HepG2 (cell line): ENCODE results near the gene B4GALT1. TPM values are rescaled to one million over a fixed set of nuclear protein-coding genes. Genes with fewer than 3 reads are reported as not detected.

Experiments
- ATAC-seq: fragments of 200-7000 bp; cut with Tn5 transposase; 3 replicates; pipeline ENCODE4 v1.9.1; 2020; ENCODE audit warnings: mild to moderate bottlenecking, moderate library complexity
- BruUV-seq: library from RNA; stranded (reverse); fragments of 400-500 nt; replicated peaks from 2 replicates; lab custom pipeline; 2021; lab: Mats Ljungman, UMichigan
- CTCF ChIA-PET: fragments of 300-600 bp; formaldehyde crosslinking; extraction: SDS; loops from one replicate; lab custom pipeline; 2021; ENCODE audit warnings: low total read pairs, inconsistent platforms, low intra/inter-chr PET ratio; lab: Yijun Ruan, JAX
- POLR2A ChIA-PET: fragments of 350-600 bp; sonication (Branson Sonifier 250); formaldehyde crosslinking; loops from one replicate; lab custom pipeline; 2020; ENCODE audit warnings: antibody characterized with exemption, inconsistent platforms; lab: Yijun Ruan, JAX
- DNase-seq: peaks from one replicate; pipeline ENCODE4 v3.0.0-alpha.2; 2015; ENCODE audit warnings: low spot score
- FAIRE-seq: peaks from 3 replicates; lab custom pipeline; 2011; peaks lifted over from hg19 to GRCh38; lab: Jason Lieb, UNC
- H2AFZ ChIP-seq: one replicate; pipeline ENCODE4 v1.6.1; 2011; ENCODE audit warnings: low read length, inconsistent platforms
- H3K27ac ChIP-seq: fragments of 300-600 bp; 3 replicates; pipeline ENCODE4 v1.8.0; 2011; ENCODE audit warnings: mixed run types, mild to moderate bottlenecking, mixed read lengths, low read length, inconsistent platforms; ENCODE audit not compliant: insufficient read depth; ENCODE audit errors: extremely low read length
- H3K27me3 ChIP-seq, 2 experiments: fragments of 200-600 bp in 1 of 2; 2 replicates in 1 of 2; 3 replicates in 1 of 2; pipeline versions ENCODE4 v1.6.0 to v1.8.0; 2011; ENCODE audit warnings: low read length in 2 of 2, mild to moderate bottlenecking in 2 of 2, moderate library complexity in 2 of 2, inconsistent platforms in 1 of 2; ENCODE audit not compliant: insufficient read depth in 2 of 2, control insufficient read depth in 1 of 2
- H3K36me3 ChIP-seq, 2 experiments: fragments of 200-600 bp in 1 of 2; replicated peaks in 1 of 2; 2 replicates in 1 of 2; 3 replicates in 1 of 2; pipeline versions ENCODE4 v1.5.1 to v1.8.0; 2011; ENCODE audit warnings: low read length in 2 of 2, inconsistent platforms in 1 of 2; ENCODE audit not compliant: insufficient read depth in 2 of 2, control insufficient read depth in 1 of 2
- H3K4me1 ChIP-seq: 2 replicates; pipeline ENCODE4 v1.5.1; 2012; ENCODE audit warnings: low read length, inconsistent platforms; ENCODE audit not compliant: insufficient read depth
- H3K4me2 ChIP-seq: 2 replicates; pipeline ENCODE4 v1.6.0; 2011; ENCODE audit warnings: low read depth, low read length, inconsistent platforms
- H3K4me3 ChIP-seq, 3 experiments: fragments of 200-600 bp in 1 of 3; sonication (generic), shearing (Covaris generic) in 1 of 3; replicated peaks in 1 of 3; 2 replicates each; pipeline ENCODE4 v1.5.1; 2011 to 2016; ENCODE audit warnings: low read length in 3 of 3, inconsistent platforms in 2 of 3, low read depth in 2 of 3, mild to moderate bottlenecking in 2 of 3, control low read depth in 1 of 3, mixed read lengths in 1 of 3; ENCODE audit not compliant: insufficient read depth in 1 of 3
- H3K79me2 ChIP-seq: one replicate; pipeline ENCODE4 v1.6.1; 2011; ENCODE audit warnings: low read length, inconsistent platforms; ENCODE audit not compliant: insufficient read depth
- H3K9ac ChIP-seq: 2 replicates; pipeline ENCODE4 v1.6.0; 2011; ENCODE audit warnings: mild to moderate bottlenecking, low read depth, low read length, inconsistent platforms; ENCODE audit not compliant: insufficient read depth
- H3K9me3 ChIP-seq: 2 replicates; pipeline ENCODE4 v1.5.1; 2012; ENCODE audit warnings: mild to moderate bottlenecking, low read length
- H4K20me1 ChIP-seq: 2 replicates; pipeline ENCODE4 v1.6.0; 2011; ENCODE audit warnings: inconsistent platforms, mild to moderate bottlenecking, low read length, moderate library complexity; ENCODE audit not compliant: insufficient read depth
- AHR ChIP-seq: IDR thresholded peaks from 2 replicates; pipeline ENCODE4 v1.6.1; 2018; ENCODE audit warnings: missing genetic modification reagents, missing compliant biosample characterization
- ATF1 ChIP-seq: IDR thresholded peaks from 2 replicates; pipeline ENCODE4 v1.6.1; 2016; ENCODE audit warnings: mild to moderate bottlenecking, control low read depth
- DR1 ChIP-seq: sonication (generic); formaldehyde crosslinking; IDR thresholded peaks from 2 replicates; pipeline ENCODE4 v1.8.0; 2021; ENCODE audit warnings: mild to moderate bottlenecking, missing genetic modification reagents, inconsistent platforms
- NFRKB ChIP-seq: fragments of 450-650 bp; IDR thresholded peaks from 2 replicates; pipeline ENCODE4 v1.6.1; 2017
- SNAPC2 ChIP-seq: sonication (generic); formaldehyde crosslinking; IDR thresholded peaks from 2 replicates; pipeline ENCODE4 v1.8.1; 2022; ENCODE audit warnings: mild to moderate bottlenecking, missing genetic modification reagents
- ZMYM2 ChIP-seq: sonication (generic); formaldehyde crosslinking; IDR thresholded peaks from 2 replicates; pipeline ENCODE4 v1.8.0; 2022; ENCODE audit warnings: mild to moderate bottlenecking, missing genetic modification reagents
- ZNF274 ChIP-seq: sonication (generic); formaldehyde crosslinking; IDR thresholded peaks from 2 replicates; pipeline ENCODE4 v1.5.1; 2020; ENCODE audit warnings: mild to moderate bottlenecking, missing genetic modification reagents
- ZNF383 ChIP-seq: sonication (generic); formaldehyde crosslinking; IDR thresholded peaks from 2 replicates; pipeline ENCODE4 v1.4.0; 2020; ENCODE audit warnings: missing genetic modification reagents, mild to moderate bottlenecking, borderline replicate concordance
- ZSCAN12 ChIP-seq: sonication (generic); formaldehyde crosslinking; IDR thresholded peaks from 2 replicates; pipeline ENCODE4 v1.9.0; 2021; ENCODE audit warnings: mild to moderate bottlenecking, missing genetic modification reagents
- WGBS: methylation state at CpG from one replicate; pipeline ENCODE4 v1.1.6; 2017; ENCODE audit warnings: low lambda C conversion rate; 5-methylcytosine and 5-hydroxymethylcytosine counted together
- in situ Hi-C: cut with HindIII; loops from 2 replicates; pipeline ENCODE4 v1.10.0; 2017; ENCODE audit warnings: low pct_unique_long_range_greater_than_20kb; ENCODE audit not compliant: extremely low pct_ligation_motif_present
- intact Hi-C: fragments of 100-400 bp; cut with micrococcal nuclease; formaldehyde crosslinking; loops from one replicate; pipeline ENCODE4 v1.10.0; 2022; ENCODE audit not compliant: unreplicated experiment
- polyA plus RNA-seq, 8 experiments: library from polyadenylated mRNA; depleted of rRNA in 3 of 8; stranded (reverse) in 7 of 8; unstranded in 1 of 8; fragments of >200 nt; fragmentation: Illumina TruSeq in 4 of 8; extraction: Trizol in 4 of 8; gene quantifications; 2 replicates each; pipeline versions ENCODE4 v1.2.1 to v1.2.3, GENCODE V29; 2011 to 2016; ENCODE audit warnings: low read depth in 4 of 8, missing spikeins in 1 of 8, mixed read lengths in 1 of 8; ENCODE audit not compliant: insufficient read depth in 1 of 8
- total RNA-seq, 5 experiments: library from RNA; depleted of rRNA; stranded (reverse); fragments of >200 nt; fragmentation: Illumina TruSeq; extraction: Trizol; gene quantifications; 2 replicates each; pipeline ENCODE4 v1.2.3, GENCODE V29; 2016; ENCODE audit warnings: low read depth in 1 of 5
- TF ChIP-seq, protein P1 (sequence below): sonication (generic); formaldehyde crosslinking; IDR thresholded peaks from 2 replicates; pipeline ENCODE4 v1.4.0; 2020; ENCODE audit warnings: missing genetic modification reagents, borderline replicate concordance

Gene B4GALT1
- total and polyA plus RNA-seq, 2 of the 13 experiments (the other 11 are each of a cell fraction or from before 2014, with no cell fraction given) = 15.7 to 33.5 TPM

DNA sequence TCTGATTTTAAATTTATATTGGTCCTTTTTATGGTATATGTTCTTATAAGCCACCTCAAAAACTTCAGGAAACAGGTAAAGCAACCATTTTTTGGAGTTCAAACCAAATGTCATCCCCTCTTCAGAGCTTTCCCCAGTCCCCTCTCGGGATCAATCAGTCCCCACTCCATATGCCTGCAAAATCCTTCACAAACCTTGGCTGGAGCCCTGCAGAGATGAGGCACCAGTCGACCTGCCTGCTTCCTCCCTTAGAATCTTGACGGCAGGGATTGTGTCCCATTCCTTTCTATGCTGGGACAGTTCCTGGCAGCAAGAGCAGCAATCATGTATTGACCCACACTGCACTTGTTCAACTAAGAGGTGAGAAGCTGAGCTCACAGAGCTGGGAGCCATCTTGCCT lies 22.6 kb downstream of the B4GALT1 start:
- no TSS peak for BruUV-seq
- POLR2A ChIA-PET = no interaction called here
- in situ Hi-C loops (no loop called here), intact Hi-C loops (no loop called here)
- H2AFZ ChIP-seq = no peak overlapping the region
- 0 out of 5 replicates have a peak, but pooled peaks cover 0 to 2% of the 10 kb centered on the region in 2 experiments for H3K36me3 ChIP-seq
- H3K79me2 ChIP-seq = peaks cover 75% of the 10 kb centered on the region
- H3K27me3 ChIP-seq = no peaks in the 10 kb centered on the region
- H3K4me2 ChIP-seq = no peak overlapping the region
- H4K20me1 ChIP-seq = peaks cover 25% of the 10 kb centered on the region
- H3K27ac ChIP-seq = no peak overlapping the region
- no peak for ATAC-seq
- H3K4me3 ChIP-seq = no peak overlapping the region
- DNase-seq = no peak
- whole genome bisulfite sequencing = 89% methylated on average over 3 of the region's 3 CpGs
- CTCF ChIA-PET = no interaction called here
- peaks cover 49% of the 10 kb centered on the region for H3K4me1 ChIP-seq
- no peak for FAIRE-seq
- H3K9ac ChIP-seq = no peak overlapping the region
- TF ChIP-seq DR1 = no peak
- TF ChIP-seq AHR (CRISPR knock-in tag) = no peak
- no peak for TF ChIP-seq ZNF383 (CRISPR knock-in tag)
- TF ChIP-seq NFRKB = no peak
- no peak for TF ChIP-seq ZNF274
- TF ChIP-seq, protein P1, sequence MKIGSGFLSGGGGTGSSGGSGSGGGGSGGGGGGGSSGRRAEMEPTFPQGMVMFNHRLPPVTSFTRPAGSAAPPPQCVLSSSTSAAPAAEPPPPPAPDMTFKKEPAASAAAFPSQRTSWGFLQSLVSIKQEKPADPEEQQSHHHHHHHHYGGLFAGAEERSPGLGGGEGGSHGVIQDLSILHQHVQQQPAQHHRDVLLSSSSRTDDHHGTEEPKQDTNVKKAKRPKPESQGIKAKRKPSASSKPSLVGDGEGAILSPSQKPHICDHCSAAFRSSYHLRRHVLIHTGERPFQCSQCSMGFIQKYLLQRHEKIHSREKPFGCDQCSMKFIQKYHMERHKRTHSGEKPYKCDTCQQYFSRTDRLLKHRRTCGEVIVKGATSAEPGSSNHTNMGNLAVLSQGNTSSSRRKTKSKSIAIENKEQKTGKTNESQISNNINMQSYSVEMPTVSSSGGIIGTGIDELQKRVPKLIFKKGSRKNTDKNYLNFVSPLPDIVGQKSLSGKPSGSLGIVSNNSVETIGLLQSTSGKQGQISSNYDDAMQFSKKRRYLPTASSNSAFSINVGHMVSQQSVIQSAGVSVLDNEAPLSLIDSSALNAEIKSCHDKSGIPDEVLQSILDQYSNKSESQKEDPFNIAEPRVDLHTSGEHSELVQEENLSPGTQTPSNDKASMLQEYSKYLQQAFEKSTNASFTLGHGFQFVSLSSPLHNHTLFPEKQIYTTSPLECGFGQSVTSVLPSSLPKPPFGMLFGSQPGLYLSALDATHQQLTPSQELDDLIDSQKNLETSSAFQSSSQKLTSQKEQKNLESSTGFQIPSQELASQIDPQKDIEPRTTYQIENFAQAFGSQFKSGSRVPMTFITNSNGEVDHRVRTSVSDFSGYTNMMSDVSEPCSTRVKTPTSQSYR = no peak
- TF ChIP-seq ATF1 (CRISPR knock-in tag) = no peak
- TF ChIP-seq SNAPC2 = no peak
- no peak for TF ChIP-seq ZSCAN12 (CRISPR knock-in tag)
- no peak for TF ChIP-seq ZMYM2 (CRISPR knock-in tag)
- no peaks in the 10 kb centered on the region for H3K9me3 ChIP-seq
